Measurements from ENCODE around the gene PTPRT.

Gene PTPRT

GRCh38 chr20:42857446-42857845 is 332.3 kb downstream of the PTPRT start:
- H3K9me3 ChIP-seq (ENCODE audit: control insufficient read depth, insufficient read depth, low read depth, low read length), result no peaks in the 10 kb centered on the region
- ChIA-PET CTCF (interaction anchor here (0.7 kb wide), 1 partner anchor 9 kb away, joined by 3 read pairs; no protein-coding TSS in a partner anchor), POLR2A (no interaction called here)

DNA sequence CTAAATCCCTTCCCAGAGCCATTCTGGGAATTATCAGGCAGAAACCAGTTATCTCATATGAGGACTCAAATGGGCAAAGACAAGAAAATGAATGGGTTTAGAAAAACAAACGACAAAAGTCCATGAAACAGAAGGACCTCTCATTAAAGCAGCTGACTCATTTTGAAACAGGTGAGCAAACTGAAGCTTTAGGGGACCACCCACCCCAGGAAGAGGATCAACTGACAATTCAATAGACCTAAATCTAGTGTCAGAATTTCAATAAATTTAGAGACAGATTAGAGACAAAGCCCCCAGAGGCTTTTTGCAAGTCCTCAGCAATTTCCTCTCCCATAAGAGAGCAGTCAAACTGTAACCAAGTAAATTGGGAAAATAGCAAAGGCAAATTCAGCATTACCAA is 333.8 kb downstream of the PTPRT start:
- CTCF ChIA-PET, result interaction anchor here (0.6 kb wide), 1 partner anchor 899 kb away, joined by 3 read pairs; no protein-coding TSS in a partner anchor
- no peaks in the 10 kb centered on the region for H3K4me1 ChIP-seq (ENCODE audit: control insufficient read depth, insufficient read depth, low read length)
- H3K9me3 ChIP-seq (ENCODE audit: control insufficient read depth, insufficient read depth, low read depth, low read length), result no peaks in the 10 kb centered on the region
- no peak overlapping the region for H3K4me3 ChIP-seq (ENCODE audit: low read depth, low read length)
- no peaks in the 10 kb centered on the region for H3K36me3 ChIP-seq (ENCODE audit: control insufficient read depth in 2 of 2, insufficient read depth in 1 of 2, low read length in 2 of 2)
- no peak overlapping the region for H3K27ac ChIP-seq (ENCODE audit: extremely low read depth, low read depth, low read length)
- POLR2A ChIA-PET, result no interaction called here
- TF ChIP-seq ZBTB48 (tag by site-specific recombination; IDR thresholded peaks at IDR 0.05) (no peak), ZNF626 (tag by site-specific recombination; IDR thresholded peaks at IDR 0.05) (no peak), ZSCAN4 (tag by site-specific recombination; IDR thresholded peaks at IDR 0.05) (no peak), ZEB2 (tag by site-specific recombination; IDR thresholded peaks at IDR 0.05) (no peak), HOXC10 (CRISPR knock-in tag; IDR thresholded peaks at IDR 0.05) (no peak), GLIS1 (tag by site-specific recombination; IDR thresholded peaks at IDR 0.05) (no peak), ZNF768 (tag by site-specific recombination; IDR thresholded peaks at IDR 0.05) (no peak), ZBTB8A (tag by site-specific recombination; IDR thresholded peaks at IDR 0.05) (no peak), YY2 (tag by site-specific recombination; IDR thresholded peaks at IDR 0.05) (no peak), ZNF560 (tag by site-specific recombination; IDR thresholded peaks at IDR 0.05; ENCODE audit: borderline replicate concordance) (no peak), FEZF1 (tag by site-specific recombination; IDR thresholded peaks at IDR 0.05) (no peak), ZFHX2 (tag by site-specific recombination; conservative IDR thresholded peaks at IDR 0.05) (no peak), ZNF610 (tag by site-specific recombination; IDR thresholded peaks at IDR 0.05; ENCODE audit: borderline replicate concordance) (no peak), ZNF211 (tag by site-specific recombination; IDR thresholded peaks at IDR 0.05; ENCODE audit: low read depth) (no peak), KLF16 (tag by site-specific recombination; IDR thresholded peaks at IDR 0.05) (no peak), ZNF596 (tag by site-specific recombination; IDR thresholded peaks at IDR 0.05) (no peak), ZNF350 (tag by site-specific recombination; IDR thresholded peaks at IDR 0.05) (no peak)
- TF ChIP-seq, protein P1, sequence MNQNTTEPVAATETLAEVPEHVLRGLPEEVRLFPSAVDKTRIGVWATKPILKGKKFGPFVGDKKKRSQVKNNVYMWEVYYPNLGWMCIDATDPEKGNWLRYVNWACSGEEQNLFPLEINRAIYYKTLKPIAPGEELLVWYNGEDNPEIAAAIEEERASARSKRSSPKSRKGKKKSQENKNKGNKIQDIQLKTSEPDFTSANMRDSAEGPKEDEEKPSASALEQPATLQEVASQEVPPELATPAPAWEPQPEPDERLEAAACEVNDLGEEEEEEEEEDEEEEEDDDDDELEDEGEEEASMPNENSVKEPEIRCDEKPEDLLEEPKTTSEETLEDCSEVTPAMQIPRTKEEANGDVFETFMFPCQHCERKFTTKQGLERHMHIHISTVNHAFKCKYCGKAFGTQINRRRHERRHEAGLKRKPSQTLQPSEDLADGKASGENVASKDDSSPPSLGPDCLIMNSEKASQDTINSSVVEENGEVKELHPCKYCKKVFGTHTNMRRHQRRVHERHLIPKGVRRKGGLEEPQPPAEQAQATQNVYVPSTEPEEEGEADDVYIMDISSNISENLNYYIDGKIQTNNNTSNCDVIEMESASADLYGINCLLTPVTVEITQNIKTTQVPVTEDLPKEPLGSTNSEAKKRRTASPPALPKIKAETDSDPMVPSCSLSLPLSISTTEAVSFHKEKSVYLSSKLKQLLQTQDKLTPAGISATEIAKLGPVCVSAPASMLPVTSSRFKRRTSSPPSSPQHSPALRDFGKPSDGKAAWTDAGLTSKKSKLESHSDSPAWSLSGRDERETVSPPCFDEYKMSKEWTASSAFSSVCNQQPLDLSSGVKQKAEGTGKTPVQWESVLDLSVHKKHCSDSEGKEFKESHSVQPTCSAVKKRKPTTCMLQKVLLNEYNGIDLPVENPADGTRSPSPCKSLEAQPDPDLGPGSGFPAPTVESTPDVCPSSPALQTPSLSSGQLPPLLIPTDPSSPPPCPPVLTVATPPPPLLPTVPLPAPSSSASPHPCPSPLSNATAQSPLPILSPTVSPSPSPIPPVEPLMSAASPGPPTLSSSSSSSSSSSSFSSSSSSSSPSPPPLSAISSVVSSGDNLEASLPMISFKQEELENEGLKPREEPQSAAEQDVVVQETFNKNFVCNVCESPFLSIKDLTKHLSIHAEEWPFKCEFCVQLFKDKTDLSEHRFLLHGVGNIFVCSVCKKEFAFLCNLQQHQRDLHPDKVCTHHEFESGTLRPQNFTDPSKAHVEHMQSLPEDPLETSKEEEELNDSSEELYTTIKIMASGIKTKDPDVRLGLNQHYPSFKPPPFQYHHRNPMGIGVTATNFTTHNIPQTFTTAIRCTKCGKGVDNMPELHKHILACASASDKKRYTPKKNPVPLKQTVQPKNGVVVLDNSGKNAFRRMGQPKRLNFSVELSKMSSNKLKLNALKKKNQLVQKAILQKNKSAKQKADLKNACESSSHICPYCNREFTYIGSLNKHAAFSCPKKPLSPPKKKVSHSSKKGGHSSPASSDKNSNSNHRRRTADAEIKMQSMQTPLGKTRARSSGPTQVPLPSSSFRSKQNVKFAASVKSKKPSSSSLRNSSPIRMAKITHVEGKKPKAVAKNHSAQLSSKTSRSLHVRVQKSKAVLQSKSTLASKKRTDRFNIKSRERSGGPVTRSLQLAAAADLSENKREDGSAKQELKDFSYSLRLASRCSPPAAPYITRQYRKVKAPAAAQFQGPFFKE (tag by site-specific recombination; IDR thresholded peaks at IDR 0.05; ENCODE audit: borderline replicate concordance), result no peak
- TF ChIP-seq, protein P2, sequence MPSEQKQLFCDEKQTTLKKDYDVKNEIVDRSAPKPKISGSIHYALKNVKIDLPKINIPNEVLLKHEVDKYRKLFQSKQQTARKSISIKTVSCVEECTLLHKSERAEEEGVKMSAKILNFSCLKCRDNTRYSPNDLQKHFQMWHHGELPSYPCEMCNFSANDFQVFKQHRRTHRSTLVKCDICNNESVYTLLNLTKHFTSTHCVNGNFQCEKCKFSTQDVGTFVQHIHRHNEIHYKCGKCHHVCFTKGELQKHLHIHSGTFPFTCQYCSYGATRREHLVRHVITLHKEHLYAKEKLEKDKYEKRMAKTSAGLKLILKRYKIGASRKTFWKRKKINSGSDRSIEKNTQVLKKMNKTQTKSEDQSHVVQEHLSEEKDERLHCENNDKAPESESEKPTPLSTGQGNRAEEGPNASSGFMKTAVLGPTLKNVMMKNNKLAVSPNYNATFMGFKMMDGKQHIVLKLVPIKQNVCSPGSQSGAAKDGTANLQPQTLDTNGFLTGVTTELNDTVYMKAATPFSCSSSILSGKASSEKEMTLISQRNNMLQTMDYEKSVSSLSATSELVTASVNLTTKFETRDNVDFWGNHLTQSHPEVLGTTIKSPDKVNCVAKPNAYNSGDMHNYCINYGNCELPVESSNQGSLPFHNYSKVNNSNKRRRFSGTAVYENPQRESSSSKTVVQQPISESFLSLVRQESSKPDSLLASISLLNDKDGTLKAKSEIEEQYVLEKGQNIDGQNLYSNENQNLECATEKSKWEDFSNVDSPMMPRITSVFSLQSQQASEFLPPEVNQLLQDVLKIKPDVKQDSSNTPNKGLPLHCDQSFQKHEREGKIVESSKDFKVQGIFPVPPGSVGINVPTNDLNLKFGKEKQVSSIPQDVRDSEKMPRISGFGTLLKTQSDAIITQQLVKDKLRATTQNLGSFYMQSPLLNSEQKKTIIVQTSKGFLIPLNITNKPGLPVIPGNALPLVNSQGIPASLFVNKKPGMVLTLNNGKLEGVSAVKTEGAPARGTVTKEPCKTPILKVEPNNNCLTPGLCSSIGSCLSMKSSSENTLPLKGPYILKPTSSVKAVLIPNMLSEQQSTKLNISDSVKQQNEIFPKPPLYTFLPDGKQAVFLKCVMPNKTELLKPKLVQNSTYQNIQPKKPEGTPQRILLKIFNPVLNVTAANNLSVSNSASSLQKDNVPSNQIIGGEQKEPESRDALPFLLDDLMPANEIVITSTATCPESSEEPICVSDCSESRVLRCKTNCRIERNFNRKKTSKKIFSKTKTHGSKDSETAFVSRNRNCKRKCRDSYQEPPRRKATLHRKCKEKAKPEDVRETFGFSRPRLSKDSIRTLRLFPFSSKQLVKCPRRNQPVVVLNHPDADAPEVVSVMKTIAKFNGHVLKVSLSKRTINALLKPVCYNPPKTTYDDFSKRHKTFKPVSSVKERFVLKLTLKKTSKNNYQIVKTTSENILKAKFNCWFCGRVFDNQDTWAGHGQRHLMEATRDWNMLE (tag by site-specific recombination; conservative IDR thresholded peaks at IDR 0.05; ENCODE audit: low read depth), result no peak

More at GRCh38 chr20:42857446-42857845, 332.3 kb downstream of the PTPRT start:
- no peak overlapping the region for H3K27ac ChIP-seq (ENCODE audit: extremely low read depth, low read depth, low read length)
- H3K36me3 ChIP-seq (ENCODE audit: control insufficient read depth in 2 of 2, insufficient read depth in 1 of 2, low read length in 2 of 2), result no peaks in the 10 kb centered on the region
- no peaks in the 10 kb centered on the region for H3K4me1 ChIP-seq (ENCODE audit: control insufficient read depth, insufficient read depth, low read length)
- H3K4me3 ChIP-seq (ENCODE audit: low read depth, low read length), result no peak overlapping the region
- TF ChIP-seq IKZF3 (tag by site-specific recombination; IDR thresholded peaks at IDR 0.05) (no peak), ZNF473 (tag by site-specific recombination; IDR thresholded peaks at IDR 0.05) (no peak), ZNF792 (tag by site-specific recombination; IDR thresholded peaks at IDR 0.05) (no peak), ZNF600 (tag by site-specific recombination; IDR thresholded peaks at IDR 0.05) (no peak), WT1 (tag by site-specific recombination; IDR thresholded peaks at IDR 0.05) (no peak), ZNF843 (tag by site-specific recombination; IDR thresholded peaks at IDR 0.05) (no peak), ZNF426 (tag by site-specific recombination; IDR thresholded peaks at IDR 0.05) (no peak), ZNF571 (tag by site-specific recombination; IDR thresholded peaks at IDR 0.05) (no peak)
